ENCODE measurements around the gene SPRR2F.

- TF ChIP-seq POLR2A (IDR thresholded peaks at IDR 0.05; ENCODE audit: low read depth, low read length) (no peak), CTCF (conservative IDR thresholded peaks at IDR 0.05; ENCODE audit: low read depth, low read length) (no peak), USF2 (IDR thresholded peaks at IDR 0.05; ENCODE audit: low read depth, low read length) (no peak), RFX5 (IDR thresholded peaks at IDR 0.05; ENCODE audit: low read depth, low read length) (no peak), RAD21 (IDR thresholded peaks at IDR 0.05; ENCODE audit: low read length) (no peak), MAZ (IDR thresholded peaks at IDR 0.05; ENCODE audit: borderline replicate concordance, low read depth, low read length) (no peak)
- TF ChIP-seq, protein P1, sequence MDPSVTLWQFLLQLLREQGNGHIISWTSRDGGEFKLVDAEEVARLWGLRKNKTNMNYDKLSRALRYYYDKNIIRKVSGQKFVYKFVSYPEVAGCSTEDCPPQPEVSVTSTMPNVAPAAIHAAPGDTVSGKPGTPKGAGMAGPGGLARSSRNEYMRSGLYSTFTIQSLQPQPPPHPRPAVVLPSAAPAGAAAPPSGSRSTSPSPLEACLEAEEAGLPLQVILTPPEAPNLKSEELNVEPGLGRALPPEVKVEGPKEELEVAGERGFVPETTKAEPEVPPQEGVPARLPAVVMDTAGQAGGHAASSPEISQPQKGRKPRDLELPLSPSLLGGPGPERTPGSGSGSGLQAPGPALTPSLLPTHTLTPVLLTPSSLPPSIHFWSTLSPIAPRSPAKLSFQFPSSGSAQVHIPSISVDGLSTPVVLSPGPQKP (IDR thresholded peaks at IDR 0.05; ENCODE audit: borderline replicate concordance, low read depth, low read length): no peak
Observed at GRCh38 chr1:153133267-153133666, 20.0 kb upstream of the SPRR2F start.

Data from IMR-90 (cell line).